GM19035 (cell line): ENCODE results near the gene PTPRT.
"Not testable (repeated sequence)": the region's sequence is repeated elsewhere in the genome, so short reads cannot be mapped to it uniquely, and the experiment has no call there.

ENCODE experiments used
- ATAC-seq: cut with Tn5 transposase; IDR thresholded peaks from one replicate; pipeline ENCODE4 v1.9.1; 2021; ENCODE audit not compliant: unreplicated experiment

Gene PTPRT

DNA sequence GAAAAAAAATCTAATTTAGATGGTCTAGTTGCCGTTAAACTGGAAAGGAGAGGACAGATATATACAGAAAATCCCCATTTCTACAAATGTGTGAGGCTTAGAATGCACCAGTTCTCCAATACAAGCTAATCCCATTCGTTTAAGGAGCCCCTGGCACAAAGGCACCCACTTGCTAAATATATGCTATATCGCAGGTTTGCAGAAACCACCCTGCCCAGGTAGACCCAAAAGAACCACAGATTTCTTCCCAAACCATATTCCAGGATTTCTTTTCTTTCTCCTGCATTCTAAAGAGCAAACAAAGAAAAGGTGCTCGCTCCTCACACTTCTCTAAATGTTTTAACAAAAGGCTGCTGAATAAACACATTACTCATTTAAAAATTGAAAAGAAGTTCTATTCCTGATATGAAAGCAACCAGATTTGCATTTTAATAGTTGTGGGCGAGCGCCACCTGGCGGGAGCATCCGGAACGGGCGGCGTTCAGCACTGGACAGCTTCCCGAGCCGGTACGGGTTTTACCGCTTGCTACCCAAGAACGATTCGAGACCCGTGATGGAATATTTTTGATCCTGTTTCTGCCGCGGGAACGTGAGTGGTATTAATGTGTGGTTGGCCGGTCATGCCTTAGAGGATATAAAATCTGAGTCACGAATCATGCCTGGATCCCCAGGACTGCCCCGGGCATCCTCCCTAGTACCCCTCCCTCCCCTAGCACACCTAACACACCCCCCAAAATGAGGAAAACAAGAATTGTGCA, 2.1 kb downstream of the PTPRT start:
- ATAC-seq, result no peak

DNA sequence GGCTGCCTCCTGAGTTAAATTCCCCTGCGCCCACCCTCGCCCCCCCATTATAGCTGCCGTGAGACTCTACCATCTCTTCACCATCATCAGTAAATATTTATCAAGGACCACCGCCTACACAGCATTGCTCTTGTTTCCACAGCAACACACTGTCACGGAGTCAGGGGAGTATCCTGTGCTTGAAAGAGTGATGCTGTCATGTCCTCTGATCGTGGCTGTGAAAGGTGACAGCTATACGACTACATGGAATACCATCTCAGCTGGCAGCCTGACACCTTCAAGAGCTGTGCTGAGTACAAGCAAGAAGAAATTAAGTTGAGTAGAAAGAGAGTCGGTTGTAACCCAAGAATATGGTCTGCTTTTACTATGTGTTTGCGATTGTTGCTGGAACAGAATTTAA, 3.4 kb downstream of the PTPRT start:
- ATAC-seq, result no peak

DNA sequence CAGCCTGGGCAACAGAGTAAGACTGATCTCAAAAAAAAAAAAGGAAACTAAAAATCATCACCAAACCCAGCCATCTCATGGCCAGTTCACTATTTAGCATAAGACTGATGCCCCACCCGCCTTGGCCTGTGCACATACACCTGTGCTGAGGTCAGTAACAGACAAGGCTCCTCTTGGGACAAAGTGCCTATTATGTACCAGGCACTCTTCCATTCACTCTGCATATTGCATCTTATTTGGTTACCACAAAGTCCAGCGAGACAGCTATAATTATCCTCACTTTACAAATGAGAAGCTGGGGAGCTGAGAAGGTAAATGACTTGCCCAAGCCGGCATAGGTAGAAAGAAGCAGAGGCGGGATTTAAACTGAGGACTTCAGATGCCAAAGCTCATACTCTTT, 3.8 kb downstream of the PTPRT start:
- no peak for ATAC-seq

DNA sequence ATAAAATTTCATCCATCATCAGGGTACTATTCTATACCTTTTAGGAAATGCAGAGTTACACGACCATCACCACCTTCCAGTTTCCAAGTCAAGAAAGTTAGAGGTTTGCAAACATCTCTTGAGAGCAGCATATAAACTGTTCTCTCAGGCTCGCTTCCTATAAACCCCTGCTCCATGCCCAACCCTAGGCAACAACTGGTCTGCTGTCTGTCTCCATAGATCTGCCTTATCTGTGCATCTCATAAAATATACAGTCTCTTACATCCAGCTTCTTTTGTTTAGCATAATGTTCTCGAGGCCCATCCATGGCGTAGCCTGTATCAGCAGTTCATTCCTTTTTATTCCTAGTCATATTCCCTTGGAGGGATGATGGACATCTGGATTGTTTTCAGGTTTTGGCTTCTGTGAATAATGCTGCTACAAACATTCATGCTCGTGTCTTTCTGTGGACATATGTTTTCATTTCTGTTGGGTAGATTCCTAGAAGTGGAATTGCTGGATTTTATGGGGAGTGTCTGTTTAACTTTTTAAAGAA, 6.1 kb downstream of the PTPRT start:
- ATAC-seq, result no peak

DNA sequence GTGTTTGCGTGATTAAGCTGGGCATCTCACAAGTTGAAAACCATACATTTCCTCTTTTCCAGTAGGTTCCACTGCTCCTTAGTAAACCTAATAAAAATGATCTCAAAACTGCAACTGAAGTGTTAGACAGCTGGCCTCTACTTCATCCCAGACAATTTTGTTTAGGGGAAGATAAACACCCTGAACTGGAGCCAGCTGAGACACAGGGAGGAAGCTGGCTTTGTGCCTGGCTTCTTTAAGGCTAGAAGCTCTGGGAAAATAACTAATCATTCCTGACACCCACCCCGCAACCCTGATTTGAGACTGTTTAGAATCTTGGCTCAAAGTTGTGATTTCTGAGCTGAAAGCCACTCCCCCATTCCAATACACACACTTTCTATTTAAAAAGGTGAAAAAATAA, 11.6 kb downstream of the PTPRT start:
- ATAC-seq, result no peak

DNA sequence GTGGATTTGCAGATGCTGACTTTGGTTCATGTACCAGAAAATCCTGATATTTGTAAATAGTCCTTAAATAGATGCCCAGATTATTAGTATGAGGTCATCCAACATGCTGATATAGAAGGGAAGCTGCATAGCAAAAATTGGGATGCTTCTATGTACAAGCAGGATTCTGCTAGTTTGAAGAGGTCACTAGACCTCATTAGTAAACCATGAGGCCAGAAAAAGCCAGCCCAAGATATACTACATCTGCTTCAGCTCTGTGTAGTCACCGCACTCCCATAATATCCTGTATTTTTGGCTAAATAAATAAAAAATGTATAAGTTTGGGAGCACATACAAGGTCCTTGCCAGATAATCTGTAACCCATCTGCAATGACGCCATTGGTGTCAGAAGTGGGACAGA, 13.0 kb downstream of the PTPRT start:
- ATAC-seq, result no peak

DNA sequence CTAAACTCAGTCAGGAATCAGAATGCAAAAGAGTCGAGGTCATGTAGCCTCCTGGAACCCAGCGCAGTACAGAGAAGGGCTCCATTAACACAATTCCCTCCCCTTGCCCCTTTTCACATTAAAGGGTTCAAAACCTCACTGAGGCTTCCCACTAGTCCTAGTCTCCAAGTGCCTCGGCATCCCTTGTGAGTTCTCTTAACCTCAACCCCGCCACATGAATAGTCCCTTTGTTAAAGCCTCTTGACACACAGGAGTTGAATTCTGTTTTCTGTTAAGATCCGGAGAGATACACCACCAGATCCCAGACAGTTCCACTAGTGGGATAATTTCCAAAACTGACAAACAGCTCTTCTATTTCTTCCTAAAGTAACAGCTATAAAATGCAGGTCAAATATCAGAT, 17.8 kb downstream of the PTPRT start:
- no peak for ATAC-seq

DNA sequence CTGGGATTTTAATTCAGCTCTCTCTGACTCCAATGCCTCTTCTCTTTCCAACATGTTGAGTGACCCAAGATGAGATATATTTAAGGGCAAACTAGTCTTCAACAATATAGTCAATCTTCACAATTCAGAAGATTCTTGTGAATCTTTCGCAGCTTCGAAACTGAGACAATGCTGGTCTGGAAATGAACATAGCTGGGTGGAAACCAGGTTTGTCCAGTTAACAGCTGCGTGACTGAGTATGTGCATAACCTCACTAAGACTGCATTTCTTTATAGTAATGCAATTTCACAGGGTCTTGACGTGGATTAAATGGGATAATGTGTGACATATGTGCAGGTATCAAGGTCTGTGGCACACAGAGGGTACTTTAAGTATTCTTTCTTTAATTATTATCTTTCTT, 18.9 kb downstream of the PTPRT start:
- ATAC-seq, result no peak

DNA sequence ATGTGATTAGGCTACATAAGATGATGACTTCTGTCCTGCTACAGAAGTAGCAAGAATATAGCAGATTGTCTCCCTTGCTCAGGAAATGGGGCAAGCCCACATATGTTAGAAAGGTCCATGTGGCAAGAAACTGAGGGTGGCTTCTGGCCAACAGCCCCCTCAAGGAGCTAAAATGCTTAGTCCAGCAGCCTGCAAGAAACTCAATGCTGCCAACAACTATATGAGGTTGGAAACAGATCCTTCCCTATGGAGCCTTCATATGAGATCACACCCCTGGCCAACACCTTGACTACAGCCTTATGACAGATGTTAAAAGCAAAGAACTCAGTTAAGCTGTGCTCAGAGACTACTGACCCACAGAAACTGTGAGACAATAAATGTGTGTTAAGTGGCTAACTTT, 22.1 kb downstream of the PTPRT start:
- no peak for ATAC-seq

DNA sequence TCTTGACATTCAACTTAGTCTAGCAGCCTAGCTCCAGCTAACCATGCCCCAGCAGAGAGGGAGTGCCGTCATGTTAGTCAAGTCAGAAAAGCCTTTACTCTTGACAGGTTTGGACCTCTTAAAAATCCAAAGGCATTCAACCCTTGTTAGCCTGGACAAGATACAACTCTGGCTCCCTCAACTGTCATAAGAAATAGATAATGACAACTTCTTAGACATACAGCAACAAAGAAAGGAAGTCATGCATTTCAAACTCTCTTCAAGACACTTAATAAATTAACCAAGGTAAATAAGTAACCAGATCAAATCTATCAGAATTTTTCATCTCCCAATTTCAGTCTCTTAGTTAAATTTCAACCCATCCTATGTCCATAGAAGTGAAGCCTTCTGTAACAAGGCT, 22.7 kb downstream of the PTPRT start:
- ATAC-seq, result no peak

DNA sequence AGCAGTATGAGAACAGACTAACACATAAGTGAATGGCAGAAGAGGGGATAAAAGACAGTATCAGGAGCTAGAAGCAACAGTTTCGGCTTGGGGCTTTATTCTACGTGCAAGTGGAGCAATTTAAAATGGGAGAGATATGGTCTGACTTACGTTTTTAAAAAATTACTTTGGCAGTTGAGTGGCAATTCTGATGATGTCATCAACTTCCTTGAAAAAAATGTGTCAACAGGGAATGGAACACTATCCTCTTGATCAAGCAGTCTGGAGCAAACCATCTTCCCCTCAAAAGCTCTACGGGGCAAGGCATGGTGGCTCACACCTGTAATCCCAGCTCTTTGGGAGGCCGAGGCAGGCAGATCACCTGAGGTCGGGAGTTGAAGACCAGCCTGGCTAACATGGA, 24.1 kb downstream of the PTPRT start:
- ATAC-seq, result no peak

DNA sequence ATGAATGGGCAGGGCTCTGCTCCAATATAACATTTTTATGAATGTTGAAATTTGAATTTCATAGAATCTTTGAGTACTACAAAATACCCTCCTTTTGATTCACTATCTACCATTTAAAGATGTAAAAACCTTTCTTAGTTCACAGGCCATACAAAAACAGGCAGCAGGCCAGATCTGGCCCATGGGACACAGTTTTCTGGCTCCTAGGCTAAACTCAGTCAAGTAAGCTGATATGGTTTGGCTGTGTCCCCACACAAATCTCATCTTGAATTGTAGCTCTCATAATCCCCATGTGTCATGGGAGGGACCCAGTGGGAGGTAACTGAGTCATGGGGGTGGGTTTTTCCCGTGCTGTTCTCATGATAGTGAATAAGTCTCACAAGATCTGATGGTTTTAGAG, 25.0 kb downstream of the PTPRT start:
- not testable (repeated sequence) for ATAC-seq

DNA sequence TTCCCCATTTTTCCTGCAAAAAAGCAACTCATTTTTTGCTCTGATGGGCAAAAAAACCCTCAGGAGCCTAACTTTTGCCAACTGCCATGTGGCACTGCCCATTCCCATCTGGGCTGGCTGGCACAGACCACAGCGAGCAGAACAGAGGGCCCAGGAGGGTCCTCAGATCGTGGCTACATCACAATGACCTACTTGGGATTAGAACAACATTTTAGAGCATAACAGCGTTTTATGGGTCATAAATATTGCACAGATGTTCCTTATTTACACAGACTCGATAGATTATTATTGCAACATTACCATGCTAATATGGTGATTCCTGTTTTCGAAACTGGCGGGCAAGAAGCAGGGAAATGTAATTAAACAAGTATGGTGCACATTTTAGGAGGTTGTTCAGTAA, 28.0 kb downstream of the PTPRT start:
- no peak for ATAC-seq

DNA sequence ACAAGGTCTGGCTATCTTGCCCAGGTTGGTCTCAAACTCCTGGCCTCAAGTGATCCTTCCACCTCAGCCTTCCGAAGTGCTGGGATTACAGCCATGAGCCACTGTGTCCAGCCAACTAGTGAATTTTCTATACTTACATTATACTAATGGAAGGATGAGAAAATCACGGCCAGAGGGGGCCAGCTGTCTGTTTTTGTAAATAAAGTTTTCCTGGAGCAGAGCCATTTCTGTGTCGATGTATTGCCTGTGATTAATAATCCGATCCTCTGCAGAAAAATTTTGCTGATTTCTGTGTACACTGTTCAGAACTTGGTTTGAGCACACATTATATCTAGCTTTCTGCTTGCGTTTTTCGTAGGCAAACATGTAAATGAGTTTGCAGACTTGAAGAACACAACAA, 28.8 kb downstream of the PTPRT start:
- no peak for ATAC-seq

DNA sequence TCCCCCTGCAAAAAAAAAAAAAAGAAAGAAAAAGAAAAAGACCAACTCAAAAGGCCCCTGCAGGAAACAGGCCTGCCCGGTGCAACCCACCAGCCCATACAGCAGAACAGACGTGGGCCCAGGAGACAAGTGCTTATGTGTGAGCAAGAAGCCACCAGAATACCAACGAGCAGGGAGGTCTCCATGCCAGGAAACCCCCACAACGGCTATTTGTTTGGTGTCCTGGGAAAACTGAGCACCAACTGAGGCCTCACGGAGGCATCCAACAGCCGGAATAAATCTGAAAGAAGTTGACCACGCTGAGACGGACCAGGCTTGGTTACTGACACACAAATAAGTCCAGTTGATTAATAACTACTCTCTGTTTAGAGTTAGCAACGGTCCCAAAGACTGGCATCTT, 29.7 kb downstream of the PTPRT start:
- no peak for ATAC-seq

DNA sequence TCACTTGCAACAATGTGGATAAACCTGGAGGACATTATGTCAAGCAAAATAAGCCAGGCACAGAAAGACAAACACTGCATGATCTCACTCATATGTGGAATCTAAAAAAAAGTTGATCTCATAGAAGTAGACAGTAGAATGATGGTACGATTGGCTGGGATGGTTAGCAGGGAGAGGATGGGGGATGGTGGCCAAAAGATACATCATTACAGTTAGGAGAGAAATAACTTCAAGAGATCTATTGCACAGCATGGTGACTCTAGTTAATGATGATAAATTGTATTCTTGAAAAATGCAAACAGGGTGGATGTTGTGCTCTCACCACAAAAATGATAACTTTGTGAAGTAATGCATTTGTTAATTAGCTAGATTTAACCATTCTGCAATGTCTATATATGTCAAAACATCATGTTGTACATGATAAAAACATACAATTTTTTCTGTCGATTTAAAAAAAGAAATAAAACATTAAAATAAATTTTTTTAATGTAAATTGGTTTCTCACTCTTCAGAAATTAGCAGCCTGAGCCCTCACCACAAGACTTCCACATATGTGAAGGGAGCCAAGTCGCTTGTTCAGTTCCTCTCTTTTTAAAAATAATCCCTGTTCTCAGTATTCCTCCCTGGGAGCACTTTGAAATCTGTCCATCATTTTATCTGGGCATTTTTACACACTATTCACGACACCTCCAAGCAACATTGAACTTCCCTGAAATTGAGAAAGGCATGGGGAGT, 34.2 kb downstream of the PTPRT start:
- no peak for ATAC-seq

DNA sequence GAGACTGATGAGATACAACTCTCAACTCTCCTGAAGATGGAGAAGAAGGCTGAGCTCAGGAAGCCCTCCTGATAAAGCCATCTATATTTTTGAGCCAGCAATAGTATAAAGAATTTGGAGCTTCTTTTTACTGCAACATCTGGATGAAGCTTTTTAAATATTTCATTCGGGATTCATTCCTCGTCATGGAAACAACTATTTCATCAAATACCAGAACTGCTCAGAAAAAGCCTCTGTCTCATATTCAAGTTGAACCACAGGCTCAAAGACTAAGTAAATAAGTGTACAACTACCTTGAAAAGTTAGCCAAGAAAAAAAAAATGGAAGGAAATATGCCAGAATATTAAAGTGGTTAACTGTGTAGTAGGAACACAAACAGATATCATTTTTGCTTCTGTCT, 37.8 kb downstream of the PTPRT start:
- no peak for ATAC-seq

DNA sequence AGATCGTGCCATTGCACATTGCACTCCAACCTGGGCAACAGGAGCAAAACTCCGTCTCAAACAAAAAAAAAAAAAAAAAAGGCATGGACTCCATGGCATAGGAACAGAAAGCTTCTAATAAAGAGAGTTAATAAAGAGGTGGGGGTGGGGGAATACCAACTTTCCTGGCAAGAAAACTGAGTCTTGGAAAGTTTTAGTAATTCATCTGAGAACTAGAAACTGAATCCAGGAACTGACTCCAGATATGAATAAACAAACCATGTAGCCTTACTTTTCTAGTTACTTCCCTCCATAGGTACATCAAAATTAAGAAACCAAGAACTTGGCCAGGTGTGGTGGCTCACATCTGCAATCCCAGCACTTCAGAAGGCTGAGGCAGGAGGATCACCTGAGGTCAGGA, 38.5 kb downstream of the PTPRT start:
- ATAC-seq, result no peak

DNA sequence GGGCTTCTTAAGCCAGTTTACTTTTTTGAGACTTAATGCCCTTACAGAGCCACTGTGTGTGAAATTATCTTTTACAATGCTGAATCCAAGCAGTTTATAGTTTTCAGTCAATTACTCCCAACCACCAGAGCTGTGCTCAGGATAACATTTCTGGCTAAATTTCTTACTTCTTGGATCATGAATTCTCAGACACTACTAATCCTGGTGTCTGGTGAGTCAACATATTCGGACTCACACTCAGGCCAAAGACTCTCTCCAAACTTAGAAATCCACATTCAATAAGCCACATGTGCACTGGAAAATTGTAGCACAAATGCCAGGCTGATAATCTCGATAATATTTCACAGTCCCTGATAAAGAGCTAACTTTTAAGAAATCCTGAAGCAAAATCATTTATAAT, 49.0 kb downstream of the PTPRT start:
- ATAC-seq, result no peak

DNA sequence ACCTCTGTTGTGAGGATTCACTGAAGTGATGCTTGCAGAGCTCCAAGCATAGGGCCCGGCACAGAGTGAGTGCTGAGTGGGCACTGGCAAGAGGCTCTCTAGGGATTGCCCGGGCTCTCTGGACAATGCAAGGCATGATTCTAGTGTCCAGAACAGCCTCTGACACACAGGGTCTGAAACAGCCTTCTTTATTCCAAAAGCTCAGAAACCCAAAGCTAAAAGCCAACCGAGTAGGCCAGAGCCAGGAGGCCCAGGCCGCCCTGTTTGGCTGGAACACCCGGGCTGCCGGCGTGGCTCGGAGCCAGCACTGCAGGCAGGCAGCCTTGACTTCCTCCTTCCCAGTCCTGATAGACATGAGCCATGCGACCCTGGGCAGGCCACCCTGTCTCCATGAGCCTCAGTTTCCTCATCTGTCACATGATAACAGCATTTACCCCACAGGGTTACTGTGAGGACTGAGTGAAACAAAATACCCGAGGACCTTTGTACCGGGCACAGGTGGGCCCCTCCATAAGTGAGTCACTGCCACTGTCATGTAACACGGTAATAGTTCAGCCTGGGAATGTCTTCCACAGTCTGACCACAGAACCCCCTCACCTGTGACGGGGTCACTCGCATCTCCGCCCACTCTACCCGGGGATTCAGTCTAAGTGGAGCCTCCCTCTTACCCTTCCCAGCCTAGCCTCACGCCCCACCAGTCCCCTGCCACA, 51.5 kb downstream of the PTPRT start:
- no peak for ATAC-seq

DNA sequence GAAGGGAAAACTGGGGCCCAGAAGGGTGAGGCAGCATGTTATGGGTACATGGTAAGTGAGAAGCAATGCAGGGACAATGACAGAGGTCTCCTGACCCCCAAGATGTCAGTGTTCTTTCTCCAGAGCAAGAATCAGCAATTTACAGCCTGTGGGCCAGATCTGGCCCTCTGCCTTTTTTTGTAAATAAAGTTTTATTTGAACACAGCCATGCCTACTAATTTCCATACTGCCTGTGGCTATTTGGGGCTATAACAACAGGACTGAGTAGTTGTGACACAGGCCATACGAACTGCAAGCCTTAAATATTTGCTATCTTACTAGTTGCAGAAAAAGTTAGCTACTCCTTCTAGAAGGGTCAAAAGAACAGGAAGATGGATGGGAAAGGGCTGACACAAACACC, 52.5 kb downstream of the PTPRT start:
- no peak for ATAC-seq

DNA sequence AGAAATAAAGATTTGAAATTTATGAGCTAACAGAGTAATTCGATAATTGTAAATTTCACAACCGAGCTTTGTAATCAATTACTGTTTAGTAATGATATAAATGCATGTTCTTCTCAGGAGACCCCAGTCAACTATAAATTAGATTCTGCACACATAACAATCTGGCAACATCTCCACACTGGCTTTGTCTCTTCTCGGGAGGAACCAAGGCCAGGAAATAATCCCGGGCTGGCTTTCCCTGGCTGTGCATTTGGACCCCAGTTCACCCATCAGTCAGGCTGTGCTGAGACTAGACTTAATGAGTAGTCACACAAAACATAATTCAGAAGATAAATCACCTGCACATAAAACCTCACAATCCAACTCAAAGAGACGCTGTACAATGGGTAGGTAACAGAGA, 65.5 kb downstream of the PTPRT start:
- ATAC-seq, result no peak
